Ovary (tissue), 3 donors: ENCODE data around the gene CCDC174.

Experiments used
- POLR2A ChIP-seq: fragments of 450-650 bp; IDR thresholded peaks from one replicate; pipeline ENCODE4 v1.6.1; 2017; ENCODE audit warnings: antibody characterized with exemption, mild to moderate bottlenecking, moderate library complexity
- TF ChIP-seq, protein P1 (sequence below), 3 donors: fragments of 450-650 bp in 2 of 3; fragments of 200-600 bp in 1 of 3; IDR thresholded peaks; one replicate each; pipeline versions ENCODE4 v1.5.1 to v1.8.0; 2016 to 2022; ENCODE audit warnings: antibody characterized with exemption in 3 of 3, mild to moderate bottlenecking in 1 of 3
- donor health status: DM: no; HTN: no; CAD: no.

DNA sequence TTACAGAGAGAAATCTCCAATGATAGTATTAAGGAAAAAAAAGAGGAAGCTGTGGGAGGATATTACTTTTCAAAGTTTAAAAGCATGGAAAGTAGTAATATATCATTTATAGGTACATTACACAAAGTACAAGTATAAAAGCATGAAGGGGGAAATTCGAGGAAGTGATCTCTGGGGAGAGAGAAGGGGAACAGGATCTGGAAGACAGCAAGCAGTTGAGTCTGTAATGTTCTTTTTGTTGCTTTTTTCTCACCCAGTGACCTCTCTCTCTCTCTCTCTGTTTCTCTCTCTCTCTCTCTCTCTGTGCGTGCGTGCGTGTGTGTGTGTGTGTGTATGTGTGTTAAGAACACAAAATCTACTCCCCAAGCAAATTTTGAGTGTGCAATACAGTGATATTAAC, 33.6 kb downstream of the CCDC174 start:
- TF ChIP-seq, protein P1, sequence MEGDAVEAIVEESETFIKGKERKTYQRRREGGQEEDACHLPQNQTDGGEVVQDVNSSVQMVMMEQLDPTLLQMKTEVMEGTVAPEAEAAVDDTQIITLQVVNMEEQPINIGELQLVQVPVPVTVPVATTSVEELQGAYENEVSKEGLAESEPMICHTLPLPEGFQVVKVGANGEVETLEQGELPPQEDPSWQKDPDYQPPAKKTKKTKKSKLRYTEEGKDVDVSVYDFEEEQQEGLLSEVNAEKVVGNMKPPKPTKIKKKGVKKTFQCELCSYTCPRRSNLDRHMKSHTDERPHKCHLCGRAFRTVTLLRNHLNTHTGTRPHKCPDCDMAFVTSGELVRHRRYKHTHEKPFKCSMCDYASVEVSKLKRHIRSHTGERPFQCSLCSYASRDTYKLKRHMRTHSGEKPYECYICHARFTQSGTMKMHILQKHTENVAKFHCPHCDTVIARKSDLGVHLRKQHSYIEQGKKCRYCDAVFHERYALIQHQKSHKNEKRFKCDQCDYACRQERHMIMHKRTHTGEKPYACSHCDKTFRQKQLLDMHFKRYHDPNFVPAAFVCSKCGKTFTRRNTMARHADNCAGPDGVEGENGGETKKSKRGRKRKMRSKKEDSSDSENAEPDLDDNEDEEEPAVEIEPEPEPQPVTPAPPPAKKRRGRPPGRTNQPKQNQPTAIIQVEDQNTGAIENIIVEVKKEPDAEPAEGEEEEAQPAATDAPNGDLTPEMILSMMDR (IDR thresholded peaks at IDR 0.05): no peak
- TF ChIP-seq POLR2A: no peak
